Trophoblast cell (in vitro differentiated cells and primary cell): ENCODE measurements around the gene BABAM2.

Experiments used
- DNase-seq, 2 donors: peaks; one replicate each; pipeline ENCODE4 v3.0.0-alpha.2; 2016
- H2AFZ ChIP-seq: 2 replicates; pipeline ENCODE4 v1.6.1; 2013; ENCODE audit warnings: low read length, moderate library complexity, mild to moderate bottlenecking; ENCODE audit not compliant: insufficient read depth, poor library complexity
- H2AK5ac ChIP-seq: 2 replicates; pipeline ENCODE4 v1.6.1; 2013; ENCODE audit warnings: mild to moderate bottlenecking, low read length
- H2BK120ac ChIP-seq: 2 replicates; pipeline ENCODE4 v1.6.1; 2013; ENCODE audit warnings: low read length, mild to moderate bottlenecking, moderate library complexity; ENCODE audit not compliant: insufficient read depth, poor library complexity
- H2BK12ac ChIP-seq: 2 replicates; pipeline ENCODE4 v1.6.1; 2013; ENCODE audit warnings: mild to moderate bottlenecking, low read length, moderate library complexity
- H2BK5ac ChIP-seq: 2 replicates; pipeline ENCODE4 v1.6.1; 2013; ENCODE audit warnings: low read length, low read depth, moderate library complexity, mild to moderate bottlenecking; ENCODE audit not compliant: poor library complexity
- H3K14ac ChIP-seq: 2 replicates; pipeline ENCODE4 v1.6.1; 2013; ENCODE audit warnings: mild to moderate bottlenecking, low read length
- H3K18ac ChIP-seq: 2 replicates; pipeline ENCODE4 v1.6.1; 2013; ENCODE audit warnings: mild to moderate bottlenecking, low read length
- H3K23ac ChIP-seq: 2 replicates; pipeline ENCODE4 v1.6.1; 2013; ENCODE audit warnings: low read length
- H3K27ac ChIP-seq: 2 replicates; pipeline ENCODE4 v1.5.1; 2013; ENCODE audit warnings: low read depth, mild to moderate bottlenecking, inconsistent platforms, low read length, moderate library complexity
- H3K27me3 ChIP-seq: 2 replicates; pipeline ENCODE4 v1.6.1; 2013; ENCODE audit warnings: inconsistent platforms, mild to moderate bottlenecking, low read length, moderate library complexity; ENCODE audit not compliant: insufficient read depth
- H3K36me3 ChIP-seq, 2 experiments: 1 replicate in 1 of 2; 2 replicates in 1 of 2; pipeline ENCODE4 v1.6.1; 2013; ENCODE audit warnings: low read length in 2 of 2, mild to moderate bottlenecking in 2 of 2, moderate library complexity in 1 of 2; ENCODE audit not compliant: insufficient read depth in 2 of 2, control insufficient read depth in 1 of 2
- H3K4ac ChIP-seq: 2 replicates; pipeline ENCODE4 v1.6.1; 2013; ENCODE audit warnings: low read depth, mild to moderate bottlenecking, low read length, moderate library complexity
- H3K4me1 ChIP-seq, 2 experiments: 1 replicate in 1 of 2; 2 replicates in 1 of 2; pipeline ENCODE4 v1.6.1; 2013; ENCODE audit warnings: low read length in 2 of 2, mild to moderate bottlenecking in 2 of 2, moderate library complexity in 1 of 2; ENCODE audit not compliant: insufficient read depth in 2 of 2, control insufficient read depth in 1 of 2
- H3K4me2 ChIP-seq: 2 replicates; pipeline ENCODE4 v1.6.1; 2013; ENCODE audit warnings: inconsistent platforms, mild to moderate bottlenecking, low read length, moderate library complexity
- H3K4me3 ChIP-seq: 2 replicates; pipeline ENCODE4 v1.5.1; 2013; ENCODE audit warnings: mild to moderate bottlenecking, low read depth, low read length, inconsistent platforms
- H3K79me1 ChIP-seq: one replicate; pipeline ENCODE4 v1.6.1; 2013; ENCODE audit warnings: low read length
- H3K79me2 ChIP-seq: 2 replicates; pipeline ENCODE4 v1.6.1; 2013; ENCODE audit warnings: low read length, mild to moderate bottlenecking; ENCODE audit not compliant: control insufficient read depth, insufficient read depth, poor library complexity
- H3K9ac ChIP-seq: 2 replicates; pipeline ENCODE4 v1.6.1; 2013; ENCODE audit warnings: mild to moderate bottlenecking, low read length
- H3K9me3 ChIP-seq: 2 replicates; pipeline ENCODE4 v1.6.1; 2013; ENCODE audit warnings: low read depth, mild to moderate bottlenecking, control low read depth, inconsistent platforms, low read length; ENCODE audit not compliant: insufficient read depth
- H4K12ac ChIP-seq: 2 replicates; pipeline ENCODE4 v1.6.1; 2013; ENCODE audit warnings: low read depth, mild to moderate bottlenecking, low read length, moderate library complexity
- H4K8ac ChIP-seq: 2 replicates; pipeline ENCODE4 v1.6.1; 2013; ENCODE audit warnings: low read depth, mild to moderate bottlenecking, low read length, moderate library complexity
- H4K91ac ChIP-seq: one replicate; pipeline ENCODE4 v1.6.1; 2013; ENCODE audit warnings: low read depth, mild to moderate bottlenecking, low read length, moderate library complexity
- WGBS: extraction: QIAGEN DNeasy Blood & Tissue Kit; methylation state at CpG from one replicate; pipeline ENCODE4 v1.1.7; 2013; ENCODE audit warnings: missing lambda C conversion rate; ENCODE audit not compliant: insufficient read length, insufficient coverage; ENCODE audit errors: extremely low coverage; 5-methylcytosine and 5-hydroxymethylcytosine counted together

Gene BABAM2

DNA sequence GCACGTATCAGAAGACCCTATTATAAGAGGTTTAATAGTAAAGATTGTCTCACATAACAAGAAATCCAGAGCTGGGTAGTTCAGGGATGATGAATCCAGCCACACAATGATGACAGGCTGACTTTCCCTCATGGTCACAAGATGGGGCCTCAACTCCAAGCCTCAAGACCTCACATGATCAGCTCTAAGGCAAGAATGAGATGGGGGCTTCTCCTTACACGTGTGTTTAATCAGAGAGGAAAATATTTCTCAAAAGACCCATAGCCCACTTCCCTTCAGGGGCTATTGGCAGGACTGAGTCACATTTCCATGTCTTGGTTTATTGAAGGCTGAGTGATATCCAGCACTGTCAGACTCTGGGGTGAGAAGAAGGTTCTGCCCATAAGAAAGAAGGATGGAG is 402.0 kb downstream of the BABAM2 start:
- Histone ChIP-seq H4K91ac (no peak overlapping the region), H2BK5ac (no peak overlapping the region), H3K4me2 (no peak overlapping the region), H3K18ac (no peak overlapping the region), H3K9ac (no peak overlapping the region), H3K79me2 (no peaks in the 10 kb centered on the region), H3K27me3 (no peaks in the 10 kb centered on the region), H2BK120ac (no peak overlapping the region), H3K4me3 (no peak overlapping the region), H3K4ac (no peak overlapping the region), H3K23ac (no peak overlapping the region), H4K12ac (no peak overlapping the region), H2AK5ac (no peak overlapping the region), H3K36me3 (no peaks in the 10 kb centered on the region), H3K4me1 (no peaks in the 10 kb centered on the region), H2AFZ (no peak overlapping the region), H2BK12ac (no peak overlapping the region), H3K79me1 (peaks cover 2% of the 10 kb centered on the region), H3K14ac (peak overlapping the region; percentile 37), H3K9me3 (no peaks in the 10 kb centered on the region), H4K8ac (peak overlapping the region; percentile 19), H3K27ac (no peak overlapping the region)
- WGBS = no CpG with 5 or more reads among the region's 2 CpGs
- DNase-seq = no peak

GRCh38 chr2:28293416-28293815 is 402.9 kb downstream of the BABAM2 start:
- H2AFZ ChIP-seq = no peak overlapping the region
- no peak overlapping the region for H3K9ac ChIP-seq
- H3K4me3 ChIP-seq = no peak overlapping the region
- no peaks in the 10 kb centered on the region for H3K36me3 ChIP-seq
- no peak overlapping the region for H3K18ac ChIP-seq
- peaks cover 2% of the 10 kb centered on the region for H3K79me1 ChIP-seq
- H4K8ac ChIP-seq = no peak overlapping the region
- no peaks in the 10 kb centered on the region for H3K27me3 ChIP-seq
- H3K79me2 ChIP-seq = no peaks in the 10 kb centered on the region
- H2BK120ac ChIP-seq = no peak overlapping the region
- H4K12ac ChIP-seq = no peak overlapping the region
- H2BK5ac ChIP-seq = no peak overlapping the region
- H2BK12ac ChIP-seq = no peak overlapping the region
- DNase-seq = peak; percentile 72 to 78
- no CpG with 5 or more reads among the region's 5 CpGs for WGBS
- no peak overlapping the region for H3K27ac ChIP-seq
- no peak overlapping the region for H3K4me2 ChIP-seq
- H3K14ac ChIP-seq = no peak overlapping the region
- H3K4me1 ChIP-seq = no peaks in the 10 kb centered on the region
- no peak overlapping the region for H3K4ac ChIP-seq
- H2AK5ac ChIP-seq = no peak overlapping the region
- H4K91ac ChIP-seq = no peak overlapping the region
- H3K23ac ChIP-seq = no peak overlapping the region
- H3K9me3 ChIP-seq = no peaks in the 10 kb centered on the region

GRCh38 chr2:28294451-28294850 is 403.9 kb downstream of the BABAM2 start:
- Histone ChIP-seq H3K79me1 (peaks cover 2% of the 10 kb centered on the region), H3K4me2 (no peak overlapping the region), H2BK120ac (no peak overlapping the region), H3K18ac (no peak overlapping the region), H3K36me3 (no peaks in the 10 kb centered on the region), H2BK5ac (no peak overlapping the region), H3K27ac (no peak overlapping the region), H3K9ac (no peak overlapping the region), H3K4me1 (no peaks in the 10 kb centered on the region), H2AFZ (no peak overlapping the region), H2AK5ac (no peak overlapping the region), H4K12ac (no peak overlapping the region), H3K27me3 (no peaks in the 10 kb centered on the region), H2BK12ac (no peak overlapping the region), H3K23ac (no peak overlapping the region), H3K4ac (no peak overlapping the region), H3K79me2 (no peaks in the 10 kb centered on the region), H3K14ac (no peak overlapping the region), H4K8ac (no peak overlapping the region), H3K4me3 (no peak overlapping the region), H3K9me3 (no peaks in the 10 kb centered on the region), H4K91ac (no peak overlapping the region)
- no CpG with 5 or more reads among the region's 1 CpG for WGBS
- no peak for DNase-seq

DNA sequence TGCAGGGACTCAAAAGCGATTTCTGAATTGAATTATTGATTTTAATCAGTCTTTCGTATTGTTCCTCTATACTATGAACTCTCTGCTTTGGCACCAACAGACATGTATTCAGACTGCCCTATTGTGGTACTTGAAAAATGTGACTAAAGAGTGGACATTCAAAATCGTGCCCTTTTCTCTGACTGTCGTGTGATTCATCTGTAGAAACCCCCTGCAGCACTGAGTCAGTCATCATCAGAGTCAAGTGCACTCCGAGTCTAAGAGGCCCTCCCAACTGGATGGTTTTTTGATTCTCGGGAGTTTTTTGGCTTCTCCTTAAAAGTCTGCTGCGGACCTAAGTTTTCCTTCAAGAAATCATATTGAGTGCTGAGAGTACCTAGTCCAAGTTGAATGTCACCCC is 405.7 kb downstream of the BABAM2 start:
- Histone ChIP-seq H4K91ac (no peak overlapping the region), H3K79me2 (no peaks in the 10 kb centered on the region), H3K4me3 (no peak overlapping the region), H3K4ac (no peak overlapping the region), H3K27ac (no peak overlapping the region), H3K79me1 (peaks cover 2% of the 10 kb centered on the region), H2BK12ac (no peak overlapping the region), H3K4me2 (no peak overlapping the region), H3K14ac (no peak overlapping the region), H3K27me3 (no peaks in the 10 kb centered on the region), H3K23ac (no peak overlapping the region), H3K9me3 (no peaks in the 10 kb centered on the region), H3K18ac (no peak overlapping the region), H4K12ac (no peak overlapping the region), H2AK5ac (no peak overlapping the region), H4K8ac (no peak overlapping the region), H3K9ac (no peak overlapping the region), H2AFZ (no peak overlapping the region), H3K4me1 (no peaks in the 10 kb centered on the region), H2BK5ac (no peak overlapping the region), H2BK120ac (no peak overlapping the region), H3K36me3 (no peaks in the 10 kb centered on the region)
- no peak for DNase-seq
- WGBS = no CpG with 5 or more reads among the region's 7 CpGs
